A204.1 (cell line): ENCODE data around the gene ARGLU1.

Experiments
- FAIRE-seq: peaks from 2 replicates; lab custom pipeline; 2012; peaks lifted over from hg19 to GRCh38; lab: Jason Lieb, UNC

The ARGLU1 gene

GRCh38 chr13:106586648-106587166, 18.8 kb upstream of the ARGLU1 start:
- no peak for FAIRE-seq

GRCh38 chr13:106581225-106581624, 13.3 kb upstream of the ARGLU1 start:
- no peak for FAIRE-seq

GRCh38 chr13:106575896-106576295, 8.0 kb upstream of the ARGLU1 start:
- no peak for FAIRE-seq

- no peak for FAIRE-seq
Observed at GRCh38 chr13:106573868-106574267, 5.9 kb upstream of the ARGLU1 start.

GRCh38 chr13:106573284-106573846, 5.4 kb upstream of the ARGLU1 start:
- FAIRE-seq: no peak

GRCh38 chr13:106570299-106570852, 2.4 kb upstream of the ARGLU1 start:
- no peak for FAIRE-seq

GRCh38 chr13:106569233-106570095, 1.5 kb upstream of the ARGLU1 start:
- FAIRE-seq: no peak

- no peak for FAIRE-seq
Observed at GRCh38 chr13:106568299-106569003, 514 bp upstream of the ARGLU1 start.

GRCh38 chr13:106566641-106567473, 1.1 kb downstream of the ARGLU1 start:
- no peak for FAIRE-seq

- no peak for FAIRE-seq
Observed at GRCh38 chr13:106565127-106565775, 2.7 kb downstream of the ARGLU1 start.

GRCh38 chr13:106562301-106562700, 5.6 kb downstream of the ARGLU1 start:
- FAIRE-seq: no peak

GRCh38 chr13:106561551-106562170, 6.3 kb downstream of the ARGLU1 start:
- no peak for FAIRE-seq

- no peak for FAIRE-seq
Observed at GRCh38 chr13:106560821-106561220, 7.1 kb downstream of the ARGLU1 start.

- no peak for FAIRE-seq
Observed at GRCh38 chr13:106558527-106558926, 9.4 kb downstream of the ARGLU1 start.

GRCh38 chr13:106555631-106556328, 12.2 kb downstream of the ARGLU1 start:
- FAIRE-seq: no peak

GRCh38 chr13:106551751-106552150, 16.2 kb downstream of the ARGLU1 start:
- no peak for FAIRE-seq

- no peak for FAIRE-seq
Observed at GRCh38 chr13:106551350-106551749, 16.6 kb downstream of the ARGLU1 start.

- FAIRE-seq: no peak
Observed at GRCh38 chr13:106550570-106551135, 17.3 kb downstream of the ARGLU1 start.

- no peak for FAIRE-seq
Observed at GRCh38 chr13:106548064-106548696, 19.8 kb downstream of the ARGLU1 start.
